ENCODE results near the gene ZC3H15.
"Not testable (repeated sequence)": the region's sequence is repeated elsewhere in the genome, so short reads cannot be mapped to it uniquely, and the experiment has no call there.

Gene ZC3H15

GRCh38 chr2:186496401-186496800 is 10.3 kb downstream of the ZC3H15 start:
- DNase-seq: no peak

- no peak for DNase-seq
These were observed 11.9 kb downstream of the ZC3H15 start for GRCh38 chr2:186497928-186498327.

GRCh38 chr2:186498834-186499233 is 12.8 kb downstream of the ZC3H15 start:
- no peak for DNase-seq

GRCh38 chr2:186503827-186504606 is 18.0 kb downstream of the ZC3H15 start:
- peak; percentile 24 to 51 for DNase-seq

GRCh38 chr2:186508263-186508662 is 22.2 kb downstream of the ZC3H15 start:
- no peak for DNase-seq

- no peak for DNase-seq
These were observed 29.3 kb downstream of the ZC3H15 start for GRCh38 chr2:186515376-186515775.

DNA sequence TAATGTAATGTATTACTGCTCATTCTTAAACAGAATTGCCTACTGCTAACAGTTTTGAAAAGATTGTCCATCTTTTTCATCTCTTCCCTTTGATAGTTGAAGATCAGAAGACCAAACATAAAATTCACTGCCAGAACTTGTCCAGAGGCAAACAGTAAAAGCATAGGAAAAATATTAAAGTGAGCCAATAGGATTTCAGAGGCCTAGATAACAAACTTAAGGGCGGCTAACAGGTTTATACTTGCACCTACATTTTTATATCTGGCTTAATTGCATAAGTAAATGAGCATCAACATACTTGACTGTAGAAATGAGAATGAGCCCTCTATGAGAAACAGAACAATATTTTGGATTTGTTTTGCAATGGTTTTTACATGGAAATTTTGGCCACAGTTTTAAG is 30.3 kb downstream of the ZC3H15 start:
- DNase-seq: no peak

GRCh38 chr2:186517090-186517489 is 31.0 kb downstream of the ZC3H15 start:
- DNase-seq: no peak

DNA sequence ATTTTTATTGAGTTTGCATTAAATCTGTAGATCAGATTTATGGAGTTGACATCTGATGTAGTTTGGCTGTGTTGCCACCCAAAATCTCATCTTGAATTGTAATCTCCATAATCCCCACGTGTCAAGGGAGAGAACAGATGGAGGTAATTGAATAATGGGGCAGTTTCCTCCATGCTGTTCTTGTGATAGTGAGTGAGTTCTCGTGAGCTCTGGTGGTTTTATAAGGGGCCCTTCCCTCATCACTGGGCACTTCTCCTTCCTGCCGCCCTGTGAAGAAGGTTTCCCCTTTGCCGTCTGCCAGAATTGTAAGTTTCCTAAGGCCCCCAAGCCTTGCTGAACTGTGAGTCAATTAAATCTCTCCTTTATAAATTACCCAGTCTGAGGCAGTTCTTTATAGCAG is 32.2 kb downstream of the ZC3H15 start:
- no peak for DNase-seq

DNA sequence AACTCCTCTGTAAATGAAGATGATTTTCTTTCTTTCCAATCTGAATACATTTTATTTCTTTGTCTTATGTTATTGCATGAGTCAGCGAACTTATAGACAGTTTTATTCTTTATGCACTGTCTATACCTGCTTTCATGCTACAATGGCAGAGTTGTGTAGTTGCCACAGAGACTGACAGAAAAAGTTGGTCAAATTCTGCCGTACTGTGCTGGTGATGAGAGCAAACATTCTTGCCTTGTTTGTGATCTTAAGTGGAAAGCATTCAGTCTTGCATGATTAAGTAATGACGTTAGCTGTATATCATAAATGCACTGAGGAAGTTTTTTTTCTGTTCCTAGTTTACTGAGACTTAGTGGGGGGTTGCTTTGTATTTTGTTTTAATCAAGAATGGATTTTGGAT is 32.9 kb downstream of the ZC3H15 start:
- DNase-seq: no peak

- not testable (repeated sequence) for DNase-seq
These were observed 35.6 kb downstream of the ZC3H15 start for GRCh38 chr2:186521570-186522153.

DNA sequence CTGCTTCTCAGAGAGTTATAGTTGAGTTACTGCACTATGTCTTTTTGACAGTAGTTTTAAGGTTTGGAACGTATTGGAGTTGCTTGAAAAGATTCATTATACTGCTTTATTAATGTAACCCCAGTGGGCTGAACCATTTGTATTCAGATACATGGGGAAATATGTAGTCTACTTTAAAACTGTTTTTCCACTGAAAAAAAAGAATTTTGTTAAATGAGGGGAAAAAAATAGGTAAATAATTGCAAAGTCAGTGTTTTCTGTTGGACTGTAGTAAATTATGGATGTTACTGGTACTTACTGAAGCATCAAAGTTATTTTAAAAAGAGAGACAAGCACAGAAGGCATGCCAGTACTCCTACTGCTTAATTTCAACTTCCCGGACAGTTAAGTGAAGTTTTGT is 36.4 kb downstream of the ZC3H15 start:
- no peak for DNase-seq

GRCh38 chr2:186523791-186524190 is 37.7 kb downstream of the ZC3H15 start:
- no peak for DNase-seq

- DNase-seq: no peak
These were observed 40.2 kb downstream of the ZC3H15 start for GRCh38 chr2:186526281-186526680.

DNA sequence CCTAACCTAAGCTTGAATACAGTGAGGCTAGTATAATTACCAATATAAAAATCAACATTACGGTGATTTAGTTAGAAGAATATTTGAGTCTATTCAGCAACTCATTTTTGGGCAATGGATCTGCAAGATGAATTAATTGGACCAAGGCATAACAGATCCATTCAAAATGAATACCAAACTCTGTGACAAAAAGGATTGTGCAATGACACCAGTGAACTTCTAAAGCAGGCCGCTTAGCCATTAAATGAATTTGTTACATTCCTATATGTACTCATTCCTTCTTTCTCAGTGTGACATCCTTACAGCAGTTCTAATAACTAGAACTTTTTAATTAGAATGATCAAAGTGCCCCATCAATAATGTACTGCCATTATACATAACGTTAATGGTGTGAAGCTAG is 44.3 kb downstream of the ZC3H15 start:
- no peak for DNase-seq

GRCh38 chr2:186531257-186531775 is 45.3 kb downstream of the ZC3H15 start:
- DNase-seq: no peak

DNA sequence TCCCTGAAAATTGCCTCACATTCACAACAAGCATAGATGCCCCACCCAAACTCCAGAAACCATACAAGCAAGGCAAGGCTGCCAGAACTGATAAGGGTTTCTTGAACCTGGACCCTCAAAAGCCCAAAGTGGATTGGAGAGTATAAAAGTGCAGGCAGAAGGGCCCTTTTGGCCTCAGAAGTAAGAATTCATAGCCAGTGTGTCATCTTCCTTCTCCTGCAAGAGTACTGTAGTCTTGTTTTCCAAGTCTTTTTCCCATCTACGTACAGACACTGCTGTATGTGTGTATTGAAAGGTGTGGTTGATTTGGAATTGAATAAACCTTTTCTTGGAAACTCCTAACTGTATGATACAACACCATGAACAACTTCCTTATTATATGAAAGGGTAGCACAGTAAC is 46.8 kb downstream of the ZC3H15 start:
- DNase-seq: no peak

- no peak for DNase-seq
These were observed 47.7 kb downstream of the ZC3H15 start for GRCh38 chr2:186533717-186534116.

DNA sequence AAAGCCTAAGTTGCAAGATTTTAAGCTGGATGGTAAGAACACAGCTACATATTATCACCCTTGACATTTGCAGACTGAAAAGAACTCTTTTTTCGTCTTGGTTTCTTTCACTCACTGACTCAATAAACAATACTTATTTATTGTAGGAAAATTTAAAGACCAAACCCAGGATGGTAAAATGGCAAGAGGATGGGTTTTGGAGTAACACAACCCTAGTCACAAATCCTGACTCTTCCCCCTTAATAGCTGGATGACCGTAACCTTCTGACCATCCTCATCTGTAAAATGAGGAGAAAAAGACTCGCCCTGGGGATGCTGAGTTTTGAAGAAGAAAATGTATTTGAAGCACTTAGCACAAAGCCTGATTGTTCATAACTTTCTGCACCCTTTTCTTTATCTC is 48.3 kb downstream of the ZC3H15 start:
- no peak for DNase-seq

GRCh38 chr2:186535861-186536260 is 49.8 kb downstream of the ZC3H15 start:
- DNase-seq: no peak

- no peak for DNase-seq
These were observed 51.0 kb downstream of the ZC3H15 start for GRCh38 chr2:186537019-186537418.

DNA sequence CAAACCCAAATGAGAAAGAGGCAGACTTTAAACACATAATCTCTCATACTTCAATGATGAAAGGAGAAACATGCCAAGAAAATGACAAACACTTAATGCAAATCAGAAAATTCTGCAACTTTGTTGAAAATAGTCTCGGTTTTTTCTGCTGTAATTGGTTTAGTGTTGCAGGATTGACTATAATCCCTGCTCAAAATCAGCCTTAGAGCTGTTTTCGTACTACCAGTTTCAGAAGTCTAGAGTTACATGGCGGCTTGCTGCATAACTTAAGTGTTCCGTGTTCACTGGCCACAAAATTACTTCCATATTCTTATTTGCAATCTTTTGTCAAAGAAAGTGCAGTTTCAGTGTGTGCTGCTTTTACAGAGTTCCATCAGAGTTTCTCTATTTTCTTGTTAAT is 54.9 kb downstream of the ZC3H15 start:
- no peak for DNase-seq

- DNase-seq: no peak
These were observed 55.9 kb downstream of the ZC3H15 start for GRCh38 chr2:186542002-186542401.

DNA sequence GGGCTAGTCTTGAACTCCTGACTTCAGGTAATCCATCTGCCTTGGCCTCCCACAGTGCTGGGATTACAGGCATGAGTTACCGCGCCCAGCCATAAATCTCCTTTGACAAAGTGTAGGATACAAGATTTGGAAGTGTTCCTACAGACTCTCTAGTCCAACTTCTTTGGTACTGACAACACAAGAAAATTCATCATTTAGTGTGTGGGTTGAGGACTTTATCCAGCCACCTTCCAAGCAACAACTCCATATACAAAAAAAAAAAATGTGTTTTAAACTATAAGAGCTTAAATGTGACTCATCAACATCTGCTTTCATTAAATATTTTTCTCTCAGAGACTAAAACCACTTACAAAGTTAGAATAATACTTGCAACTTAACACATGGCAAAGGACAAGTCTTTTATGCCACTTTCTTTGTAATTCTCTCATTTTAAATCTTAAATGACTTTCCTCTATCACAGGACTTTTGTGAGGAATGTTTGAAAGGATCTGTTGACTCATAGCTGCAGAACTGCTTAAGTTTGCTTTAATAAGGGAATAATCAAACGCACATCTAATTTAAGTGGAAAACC is 57.6 kb downstream of the ZC3H15 start:
- DNase-seq: no peak

Data from AML-193 (cell line).